ENCODE measurements around the gene USH1G.
"Not testable (repeated sequence)": the region's sequence is repeated elsewhere in the genome, so short reads cannot be mapped to it uniquely, and the experiment has no call there.

Gene USH1G

GRCh38 chr17:74873874-74874614 lies 49.0 kb downstream of the USH1G start:
- no peak for FAIRE-seq

GRCh38 chr17:74873037-74873873 lies 49.8 kb downstream of the USH1G start:
- FAIRE-seq: peak; percentile 55

- no peak for FAIRE-seq
Observed at GRCh38 chr17:74872313-74873036, 50.6 kb downstream of the USH1G start, which contains the start of gene FDXR. Gene FDXR, minus strand, starts transcription at chr17:74872994. Its CDS starts 50 bp downstream, at chr17:74872944.

GRCh38 chr17:74871356-74872076 lies 51.5 kb downstream of the USH1G start:
- no peak for FAIRE-seq

GRCh38 chr17:74870512-74870911 lies 52.5 kb downstream of the USH1G start:
- no peak for FAIRE-seq

GRCh38 chr17:74870028-74870427 lies 53.0 kb downstream of the USH1G start:
- FAIRE-seq: not testable (repeated sequence)

GRCh38 chr17:74868908-74869255 lies 54.2 kb downstream of the USH1G start:
- no peak for FAIRE-seq

- FAIRE-seq: no peak
Observed at GRCh38 chr17:74868251-74868907, 54.7 kb downstream of the USH1G start.

- FAIRE-seq: no peak
Observed at GRCh38 chr17:74866198-74866835, 56.7 kb downstream of the USH1G start.

All from colon (tissue), 2 donors.